Myocyte (in vitro differentiated cells): ENCODE results near the gene F11. TPM values are rescaled to one million over a fixed set of nuclear protein-coding genes. Genes with fewer than 3 reads are reported as not detected.
A peak's percentile ranks its signal among the peaks of the same experiment; 100 is the strongest.
"Not testable (repeated sequence)": the region's sequence is repeated elsewhere in the genome, so short reads cannot be mapped to it uniquely, and the experiment has no call there.

Experiments
- DNase-seq: peaks from one replicate; pipeline ENCODE4 v3.0.0-alpha.2; 2012; ENCODE audit warnings: low read depth
- total RNA-seq: library from RNA; depleted of rRNA; stranded (reverse); fragments of >200 nt; gene quantifications from 2 replicates; pipeline ENCODE4 v1.2.3, GENCODE V29; 2014

The F11 gene
- total RNA-seq, 1 donor from 2014 or later, result not detected

DNA sequence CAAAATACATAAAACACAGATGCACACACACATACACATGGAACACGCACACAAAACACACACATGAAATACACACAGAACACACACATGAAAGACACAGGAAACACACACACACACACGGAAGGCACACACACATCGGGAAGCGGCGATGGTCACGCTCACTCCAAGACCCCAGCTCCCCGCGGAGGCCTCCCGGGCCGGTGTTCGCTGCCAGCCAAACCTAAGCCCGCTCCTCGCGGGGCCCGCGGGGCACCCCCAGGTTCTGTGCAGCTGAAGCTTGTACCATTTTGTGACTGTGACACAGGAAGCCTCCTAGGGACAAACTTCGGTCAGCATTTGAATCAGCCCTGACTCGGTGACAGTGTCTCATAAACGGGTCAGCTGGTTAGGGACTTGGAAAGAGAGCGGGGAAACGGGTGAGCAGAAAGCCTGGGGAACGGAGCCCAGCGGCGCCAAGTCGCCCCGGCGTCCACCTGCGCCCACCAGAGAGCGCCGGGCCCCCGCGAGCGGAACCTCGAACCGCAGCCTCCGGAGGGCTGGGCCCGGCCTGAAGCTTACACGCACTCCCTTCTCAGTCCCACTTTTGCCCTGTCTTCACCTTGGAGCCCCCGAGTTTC is 32.1 kb downstream of the F11 start:
- DNase-seq, result no peak

DNA sequence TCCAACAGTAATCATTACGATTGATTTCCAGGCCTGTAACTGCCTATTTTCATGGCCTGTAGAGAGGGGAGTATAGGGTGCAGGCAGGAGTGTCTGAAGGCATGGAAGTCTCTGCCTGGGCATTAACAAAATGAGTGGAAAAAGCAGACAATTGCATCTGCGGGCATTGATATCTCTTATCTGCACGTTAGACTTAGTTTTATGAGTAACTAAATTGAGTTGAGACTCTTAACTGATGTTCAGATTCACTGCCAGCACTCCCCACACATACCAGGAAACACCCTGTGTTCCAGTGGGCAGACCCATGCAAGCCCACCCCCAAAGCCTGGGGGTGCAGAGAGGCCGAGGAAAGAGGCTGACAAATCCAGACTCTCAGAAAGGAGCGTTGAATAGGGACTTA is 33.3 kb downstream of the F11 start:
- DNase-seq, result no peak

DNA sequence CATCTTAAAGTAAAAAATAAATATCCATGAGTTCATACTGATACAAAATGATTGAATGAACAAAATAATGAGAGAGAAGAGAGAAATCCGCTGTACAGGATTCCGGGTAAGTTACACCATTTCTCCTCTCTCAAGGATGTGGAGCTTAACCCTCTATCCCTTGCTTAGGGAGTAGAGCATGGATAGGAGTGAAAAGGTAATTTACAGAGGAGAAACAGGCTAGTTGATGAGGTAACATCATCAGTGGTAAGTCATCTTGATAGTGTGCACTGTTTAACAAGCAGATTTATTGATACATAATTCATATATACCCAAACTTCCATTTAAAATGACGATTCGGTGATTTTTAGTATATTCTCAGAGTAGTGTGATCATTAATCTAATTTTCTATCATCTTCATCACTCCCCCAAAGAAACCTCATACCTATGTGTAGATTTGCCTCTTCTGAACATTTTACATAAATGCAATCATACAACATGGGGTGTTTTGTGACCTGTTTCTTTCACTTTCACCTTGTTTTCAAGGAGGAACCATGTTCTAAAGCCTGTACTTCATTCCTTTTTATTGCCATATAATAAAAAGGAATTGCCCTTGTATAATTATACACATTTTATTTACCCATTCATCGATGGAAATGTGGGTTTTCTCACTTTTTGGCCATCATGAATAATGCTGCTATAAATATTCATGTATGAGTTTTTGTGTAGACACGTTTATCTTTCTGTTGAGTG is 34.8 kb downstream of the F11 start:
- no peak for DNase-seq

DNA sequence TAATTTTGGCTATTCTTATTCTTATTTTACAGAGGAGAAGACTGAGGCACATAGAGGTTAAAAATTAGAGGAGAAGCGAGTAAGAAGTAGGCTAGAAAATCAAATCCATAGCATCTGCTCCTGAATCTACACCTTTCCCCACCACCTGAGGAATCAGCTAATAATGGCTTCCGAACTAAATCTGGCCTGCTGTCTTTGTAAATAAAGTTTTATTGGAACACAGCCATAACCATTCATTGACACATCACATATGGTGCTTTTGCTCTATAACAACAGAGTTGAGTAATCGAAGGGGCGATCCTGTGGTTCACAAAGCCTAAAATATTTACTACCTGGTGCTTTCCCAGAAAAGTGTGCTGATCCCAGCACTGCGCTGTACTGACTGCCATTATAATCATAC is 38.2 kb downstream of the F11 start:
- DNase-seq, result no peak

DNA sequence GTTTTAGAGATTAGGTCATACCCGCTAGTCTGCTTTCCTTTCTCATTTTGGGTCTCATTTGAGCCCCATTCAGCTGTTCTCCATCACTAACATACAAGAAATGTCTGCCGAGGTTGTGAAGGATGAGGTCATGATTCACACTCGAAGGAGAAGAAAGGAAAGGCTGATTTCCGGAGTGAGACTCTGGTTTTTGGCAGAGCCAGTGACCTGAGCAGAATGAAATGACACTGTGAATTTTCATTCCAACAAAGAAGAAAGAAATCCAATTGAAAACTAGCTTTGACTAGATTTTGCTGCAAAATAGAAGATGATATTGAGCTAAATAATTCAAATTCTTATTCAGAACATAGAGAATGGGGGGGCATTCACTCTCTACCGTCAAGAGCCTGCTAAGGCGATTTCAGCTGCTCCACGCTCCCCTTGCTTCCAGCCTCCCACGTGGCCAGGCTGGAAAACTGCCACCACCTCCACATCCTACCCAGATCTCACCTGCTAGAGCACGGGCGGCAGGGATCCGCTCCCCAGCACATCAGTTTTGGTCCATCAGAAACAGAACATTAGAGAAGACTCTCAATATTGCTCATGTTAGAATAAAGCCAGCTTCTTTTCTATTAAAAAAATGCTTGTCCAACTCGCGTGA is 39.0 kb downstream of the F11 start:
- DNase-seq, result peak; percentile 28

DNA sequence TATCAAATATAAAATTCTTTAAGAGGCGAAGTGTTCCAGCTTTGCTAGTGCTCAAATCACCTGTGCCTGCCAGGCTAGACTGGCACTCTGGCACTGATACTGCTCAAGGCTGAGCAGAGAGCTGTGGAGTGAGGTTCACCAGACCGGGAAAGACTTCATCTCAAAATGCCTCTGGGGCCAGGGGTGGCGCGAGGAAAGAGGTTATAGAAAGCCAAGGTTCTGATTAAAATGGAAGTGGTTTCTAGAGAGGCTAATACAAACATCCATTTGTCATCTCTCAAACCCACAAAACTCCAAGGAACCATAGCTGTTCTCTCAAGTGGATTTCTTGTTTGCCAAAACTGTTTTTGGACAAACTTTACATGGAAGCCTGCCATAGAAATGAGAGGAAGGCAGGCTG is 41.5 kb downstream of the F11 start:
- DNase-seq, result no peak

DNA sequence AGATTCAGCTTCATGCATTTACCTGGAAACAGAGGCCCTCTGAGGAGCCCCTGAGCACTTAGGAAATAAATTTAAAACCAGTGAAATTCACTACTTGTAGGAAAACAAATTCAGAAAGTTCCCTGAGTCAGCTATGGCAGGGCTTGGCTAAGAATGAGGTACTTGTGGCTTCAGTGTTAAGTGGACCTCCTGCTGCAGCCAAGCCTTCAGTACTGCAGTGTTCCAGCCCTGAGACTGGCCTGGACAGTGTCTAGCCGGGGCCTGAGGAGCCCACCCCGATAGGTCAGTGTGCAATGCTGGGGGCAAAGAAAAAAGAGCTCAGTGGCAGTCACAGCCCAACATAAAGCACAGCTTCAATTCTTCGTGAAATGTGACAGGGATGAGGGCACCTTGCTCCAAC is 41.9 kb downstream of the F11 start:
- DNase-seq, result no peak

DNA sequence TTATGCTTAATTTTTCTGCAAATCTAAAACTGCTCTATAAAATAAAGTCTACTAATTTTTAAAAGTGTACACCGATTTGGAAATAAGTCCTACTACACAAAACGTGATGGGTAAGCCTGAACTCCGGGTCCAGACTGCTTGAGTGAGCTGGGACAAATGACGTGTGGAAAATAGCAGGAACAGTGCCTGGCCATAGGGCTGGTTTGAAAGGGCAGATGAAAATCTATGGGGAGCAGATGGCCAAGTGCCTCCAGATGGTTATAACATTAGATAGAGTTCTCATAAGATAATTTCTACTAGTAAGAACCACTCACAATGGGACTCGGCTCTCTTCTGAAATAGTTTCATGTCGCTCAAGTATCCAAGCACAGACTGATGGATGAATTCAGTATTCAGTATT is 52.5 kb downstream of the F11 start:
- no peak for DNase-seq

DNA sequence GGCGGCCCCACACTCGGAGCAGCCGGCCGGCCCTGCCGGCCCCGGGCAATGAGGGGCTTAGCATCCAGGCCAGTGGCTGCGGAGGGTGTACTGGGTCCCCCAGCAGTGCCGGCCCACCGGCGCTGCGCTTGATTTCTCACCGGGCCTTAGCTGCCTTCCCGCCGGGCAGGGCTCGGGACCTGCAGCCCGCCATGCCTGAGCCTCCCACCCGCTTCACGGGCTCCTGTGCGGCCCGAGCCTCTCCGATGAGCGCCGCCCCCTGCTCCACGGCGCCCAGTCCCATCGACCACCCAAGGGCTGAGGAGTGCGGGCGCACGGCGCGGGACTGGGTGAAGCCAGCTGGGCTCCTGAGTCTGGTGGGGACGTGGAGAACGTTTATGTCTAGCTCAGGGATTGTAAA is 58.7 kb downstream of the F11 start:
- DNase-seq, result not testable (repeated sequence)

DNA sequence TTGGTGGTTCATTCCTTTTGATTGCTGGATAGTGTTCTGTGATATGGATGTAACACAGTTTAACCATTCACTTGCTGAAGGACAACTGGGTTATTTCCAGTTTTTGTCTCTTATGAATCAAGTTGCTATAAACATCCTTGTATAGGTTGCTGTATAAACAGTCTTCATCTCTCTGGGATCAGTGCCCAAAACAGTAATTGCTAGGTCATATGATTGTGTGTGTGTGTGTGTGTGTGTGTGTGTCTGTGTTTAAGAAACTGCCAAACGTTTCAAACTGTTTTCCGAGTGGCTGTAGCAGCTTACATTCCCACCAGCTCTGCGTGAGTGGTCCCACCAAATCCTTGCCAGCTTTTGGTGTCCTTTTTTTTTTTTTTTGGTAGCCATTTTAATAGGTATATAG is 60.4 kb downstream of the F11 start:
- DNase-seq, result no peak

DNA sequence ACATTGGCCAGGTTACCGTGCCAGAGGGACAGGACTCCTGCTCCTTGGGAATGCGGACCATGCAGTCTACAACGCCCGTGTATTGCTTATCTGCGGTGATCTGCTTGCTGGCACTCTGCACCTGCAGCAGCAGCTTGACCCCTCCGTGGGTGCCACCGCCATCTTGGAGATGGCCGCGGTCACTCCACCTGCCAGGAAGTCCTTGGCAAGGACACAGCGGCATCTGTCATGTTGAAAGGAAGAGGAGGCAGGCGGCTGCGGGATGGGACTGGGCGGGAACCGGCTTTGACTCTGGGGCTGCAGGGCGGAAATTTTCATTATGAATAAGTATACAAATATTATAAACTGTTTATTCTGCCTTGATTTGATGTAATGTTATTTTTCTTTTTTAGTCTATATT is 63.4 kb downstream of the F11 start:
- DNase-seq, result no peak

DNA sequence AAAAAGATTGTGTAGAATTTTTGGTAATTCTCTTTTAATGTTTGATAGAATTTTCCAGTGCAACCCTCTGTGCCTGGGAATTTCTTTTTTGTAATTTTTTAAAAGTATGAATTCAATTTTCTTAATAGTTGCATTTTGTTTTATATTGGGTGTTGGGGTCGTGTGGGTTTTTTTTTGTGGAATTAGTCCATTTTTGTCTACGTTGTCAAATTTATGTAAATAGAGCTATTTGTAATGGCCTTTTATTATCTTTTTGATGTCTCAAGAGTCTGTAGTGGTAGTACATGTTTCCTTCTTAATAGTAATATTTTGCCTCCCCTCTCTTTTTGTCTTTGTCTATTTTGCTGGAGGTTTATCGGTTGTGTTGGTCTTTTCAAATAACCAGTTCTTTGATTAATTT is 64.4 kb downstream of the F11 start:
- DNase-seq, result no peak

DNA sequence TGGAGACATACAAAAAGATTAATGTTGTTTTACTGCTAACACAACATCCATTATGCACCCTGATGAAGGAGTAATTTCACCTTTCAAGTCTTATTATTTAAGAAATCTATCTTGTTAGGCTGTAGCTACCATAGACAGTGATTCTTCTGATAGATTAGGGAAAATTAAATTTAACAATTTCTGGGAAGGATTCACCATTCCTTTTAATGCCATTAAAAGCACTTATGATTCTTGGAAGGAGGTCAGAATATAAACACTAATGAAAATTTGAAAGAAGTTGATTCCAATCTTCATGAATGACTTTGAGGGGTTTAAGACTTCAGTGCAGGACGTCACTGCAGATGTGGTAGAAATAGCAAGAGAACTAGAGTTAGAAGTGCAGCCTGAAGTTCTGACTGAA is 69.8 kb downstream of the F11 start:
- DNase-seq, result no peak

Other genes starting within 250 kb of the F11 start
- gene TLR3, start 197.0 kb upstream of the F11 start, total RNA-seq, result 2.8 and 3.6 TPM in 2 replicates
- 0.45 and 3.4 TPM in 2 replicates for gene FAM149A, start 161.5 kb upstream of the F11 start, total RNA-seq
- 15.8 and 18.0 TPM in 2 replicates for gene CYP4V2, start 74.6 kb upstream of the F11 start, total RNA-seq
- gene KLKB1, start 38.7 kb upstream of the F11 start, total RNA-seq, result 0.42 TPM in 1 of 2 replicates, not detected in the other